Neural cell (in vitro differentiated cells): ENCODE data around the gene MAGI2. TPM values are rescaled to one million over a fixed set of nuclear protein-coding genes. Genes with fewer than 3 reads are reported as not detected.

ENCODE experiments used
- H2AFZ ChIP-seq: fragments of 200-600, 300-800 bp; sonication (generic), shearing (Covaris generic); 2 replicates; pipeline ENCODE4 v1.6.0; 2014; ENCODE audit warnings: low read depth, mild to moderate bottlenecking, antibody characterized with exemption, low read length, moderate library complexity
- H3F3A ChIP-seq: fragments of 200-600 bp; shearing (Covaris generic); 2 replicates; pipeline ENCODE4 v1.6.1; 2016; ENCODE audit warnings: mild to moderate bottlenecking, moderate library complexity, mixed read lengths, antibody characterized with exemption, low read length; ENCODE audit not compliant: insufficient read depth, poor library complexity, severe bottlenecking
- H3K27ac ChIP-seq: fragments of 200-600, 300-800 bp; sonication (generic), shearing (Covaris generic); 2 replicates; pipeline ENCODE4 v1.5.1; 2014; ENCODE audit warnings: mild to moderate bottlenecking, low read length, moderate library complexity
- H3K27me3 ChIP-seq: fragments of 300-800, 200-600 bp; sonication (generic), shearing (Covaris generic); 2 replicates; pipeline ENCODE4 v1.6.0; 2014; ENCODE audit warnings: mild to moderate bottlenecking, low read depth, low read length, moderate library complexity; ENCODE audit not compliant: insufficient read depth
- H3K36me3 ChIP-seq: fragments of 300-800, 200-600 bp; sonication (generic), shearing (Covaris generic); 2 replicates; pipeline ENCODE4 v1.5.1; 2014; ENCODE audit warnings: mild to moderate bottlenecking, antibody characterized with exemption, low read length, moderate library complexity; ENCODE audit not compliant: insufficient read depth
- H3K4me2 ChIP-seq: fragments of 300-800, 200-600 bp; sonication (generic), shearing (Covaris generic); 2 replicates; pipeline ENCODE4 v1.6.0; 2014; ENCODE audit warnings: mild to moderate bottlenecking, low read length
- H3K4me3 ChIP-seq: fragments of 300-800, 200-600 bp; sonication (generic), shearing (Covaris generic); 2 replicates; pipeline ENCODE4 v1.5.1; 2014; ENCODE audit warnings: mild to moderate bottlenecking, low read length, moderate library complexity
- H3K79me2 ChIP-seq: fragments of 200-600 bp; shearing (Covaris generic); replicated peaks from 2 replicates; pipeline ENCODE4 v1.6.0; 2014; ENCODE audit warnings: mild to moderate bottlenecking, low read length, moderate library complexity; ENCODE audit not compliant: insufficient read depth
- H3K9ac ChIP-seq: fragments of 300-800, 200-600 bp; sonication (generic), shearing (Covaris generic); 2 replicates; pipeline ENCODE4 v1.6.1; 2016; ENCODE audit warnings: mild to moderate bottlenecking, low read length, mixed read lengths
- H3K9me2 ChIP-seq: fragments of 200-600 bp; shearing (Covaris generic); 2 replicates; pipeline ENCODE4 v1.6.1; 2016; ENCODE audit warnings: mild to moderate bottlenecking, low read length, mixed read lengths; ENCODE audit not compliant: insufficient read depth
- H3K9me3 ChIP-seq: fragments of 200-600, 300-800 bp; sonication (generic), shearing (Covaris generic); 2 replicates; pipeline ENCODE4 v1.6.1; 2016; ENCODE audit warnings: mild to moderate bottlenecking, mixed run types, low read length, moderate library complexity, mixed read lengths
- H4K20me1 ChIP-seq: fragments of 200-600 bp; shearing (Covaris generic); 2 replicates; pipeline ENCODE4 v1.6.1; 2016; ENCODE audit warnings: mild to moderate bottlenecking, mixed run types; ENCODE audit not compliant: insufficient read depth
- EP300 ChIP-seq: fragments of 450-650 bp; conservative IDR thresholded peaks from 2 replicates; pipeline ENCODE4 v1.6.1; 2014; ENCODE audit warnings: antibody characterized with exemption, mild to moderate bottlenecking, moderate library complexity; ENCODE audit not compliant: poor library complexity, severe bottlenecking
- EZH2 ChIP-seq: fragments of 200-600, 300-800 bp; shearing (Covaris generic), sonication (generic); IDR thresholded peaks from 2 replicates; pipeline ENCODE4 v1.6.1; 2014; ENCODE audit warnings: antibody characterized with exemption, low read length, borderline replicate concordance, mild to moderate bottlenecking; ENCODE audit not compliant: insufficient read depth, poor library complexity, severe bottlenecking
- MXI1 ChIP-seq: fragments of 450-650 bp; conservative IDR thresholded peaks from 2 replicates; pipeline ENCODE4 v1.6.1; 2014; ENCODE audit warnings: antibody characterized with exemption, mild to moderate bottlenecking; ENCODE audit not compliant: poor library complexity, severe bottlenecking
- POLR2AphosphoS5 ChIP-seq: IDR thresholded peaks from 2 replicates; pipeline ENCODE4 v1.6.1; 2012
- RAD21 ChIP-seq: fragments of 450-650 bp; conservative IDR thresholded peaks from 2 replicates; pipeline ENCODE4 v1.6.1; 2014; ENCODE audit warnings: antibody characterized with exemption, mild to moderate bottlenecking, moderate library complexity
- SMC3 ChIP-seq: fragments of 450-650 bp; conservative IDR thresholded peaks from 2 replicates; pipeline ENCODE4 v1.6.1; 2014; ENCODE audit warnings: antibody characterized with exemption, mild to moderate bottlenecking, moderate library complexity; ENCODE audit not compliant: poor library complexity
- TAF1 ChIP-seq: IDR thresholded peaks from 2 replicates; pipeline ENCODE4 v1.6.1; 2012; ENCODE audit warnings: low read depth
- polyA plus RNA-seq: library from polyadenylated mRNA; depleted of rRNA; stranded (reverse); fragments of >200 nt; gene quantifications from 2 replicates; pipeline ENCODE4 v1.2.3, GENCODE V29; 2014
- TF ChIP-seq, protein P1 (sequence below): IDR thresholded peaks from 2 replicates; pipeline ENCODE4 v1.6.1; 2012; ENCODE audit warnings: borderline replicate concordance
- TF ChIP-seq, protein P2 (sequence below): fragments of 450-650 bp; IDR thresholded peaks from 2 replicates; pipeline ENCODE4 v1.5.1; 2014; ENCODE audit warnings: antibody characterized with exemption, mild to moderate bottlenecking, moderate library complexity; ENCODE audit not compliant: poor library complexity, severe bottlenecking

The MAGI2 gene
- polyA plus RNA-seq, 1 donor from 2014 or later = 19.3 TPM

DNA sequence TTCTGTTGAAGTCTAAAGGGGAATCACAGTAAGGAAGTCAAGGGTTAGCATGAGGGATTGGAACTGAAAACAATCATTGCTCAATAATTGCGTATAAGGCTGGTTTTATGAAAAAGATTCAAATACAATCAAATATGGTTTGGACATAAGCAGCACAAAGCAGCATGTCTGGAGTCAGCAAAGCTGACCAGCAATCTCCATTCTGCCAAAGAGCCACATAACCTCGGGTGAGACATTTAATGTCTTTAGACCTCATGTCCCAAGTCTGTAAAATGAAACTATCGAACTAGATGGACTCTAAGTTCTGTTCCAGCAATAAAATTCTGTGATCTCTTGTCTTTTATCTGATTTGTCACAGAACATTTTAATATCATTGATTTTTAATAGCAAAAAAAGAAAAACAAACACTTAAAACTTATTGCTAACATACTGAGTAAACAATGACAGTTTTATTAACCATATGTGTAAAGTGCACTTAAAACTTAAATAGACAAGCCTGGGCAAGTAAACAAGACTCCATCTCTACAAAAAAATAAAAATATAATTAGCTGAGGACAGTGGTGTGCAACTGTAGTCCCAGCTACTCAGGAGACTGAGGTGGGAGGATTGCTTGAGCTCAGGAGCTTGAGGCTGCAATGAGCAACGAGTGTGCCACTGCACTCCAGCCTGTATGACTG, 217.0 kb downstream of the MAGI2 start:
- Histone ChIP-seq H3K9me2 (no peaks in the 10 kb centered on the region), H3K79me2 (no peaks in the 10 kb centered on the region), H3K36me3 (no peaks in the 10 kb centered on the region), H3K9me3 (no peaks in the 10 kb centered on the region), H3K4me2 (no peak overlapping the region), H3K27me3 (no peaks in the 10 kb centered on the region), H3K9ac (no peak overlapping the region), H3F3A (no peaks in the 10 kb centered on the region), H3K27ac (no peak overlapping the region), H3K4me3 (no peak overlapping the region), H2AFZ (no peak overlapping the region), H4K20me1 (no peaks in the 10 kb centered on the region)
- TF ChIP-seq RAD21 (no peak), EZH2 (no peak), EP300 (no peak), SMC3 (no peak), TAF1 (no peak)
- TF ChIP-seq, protein P1, sequence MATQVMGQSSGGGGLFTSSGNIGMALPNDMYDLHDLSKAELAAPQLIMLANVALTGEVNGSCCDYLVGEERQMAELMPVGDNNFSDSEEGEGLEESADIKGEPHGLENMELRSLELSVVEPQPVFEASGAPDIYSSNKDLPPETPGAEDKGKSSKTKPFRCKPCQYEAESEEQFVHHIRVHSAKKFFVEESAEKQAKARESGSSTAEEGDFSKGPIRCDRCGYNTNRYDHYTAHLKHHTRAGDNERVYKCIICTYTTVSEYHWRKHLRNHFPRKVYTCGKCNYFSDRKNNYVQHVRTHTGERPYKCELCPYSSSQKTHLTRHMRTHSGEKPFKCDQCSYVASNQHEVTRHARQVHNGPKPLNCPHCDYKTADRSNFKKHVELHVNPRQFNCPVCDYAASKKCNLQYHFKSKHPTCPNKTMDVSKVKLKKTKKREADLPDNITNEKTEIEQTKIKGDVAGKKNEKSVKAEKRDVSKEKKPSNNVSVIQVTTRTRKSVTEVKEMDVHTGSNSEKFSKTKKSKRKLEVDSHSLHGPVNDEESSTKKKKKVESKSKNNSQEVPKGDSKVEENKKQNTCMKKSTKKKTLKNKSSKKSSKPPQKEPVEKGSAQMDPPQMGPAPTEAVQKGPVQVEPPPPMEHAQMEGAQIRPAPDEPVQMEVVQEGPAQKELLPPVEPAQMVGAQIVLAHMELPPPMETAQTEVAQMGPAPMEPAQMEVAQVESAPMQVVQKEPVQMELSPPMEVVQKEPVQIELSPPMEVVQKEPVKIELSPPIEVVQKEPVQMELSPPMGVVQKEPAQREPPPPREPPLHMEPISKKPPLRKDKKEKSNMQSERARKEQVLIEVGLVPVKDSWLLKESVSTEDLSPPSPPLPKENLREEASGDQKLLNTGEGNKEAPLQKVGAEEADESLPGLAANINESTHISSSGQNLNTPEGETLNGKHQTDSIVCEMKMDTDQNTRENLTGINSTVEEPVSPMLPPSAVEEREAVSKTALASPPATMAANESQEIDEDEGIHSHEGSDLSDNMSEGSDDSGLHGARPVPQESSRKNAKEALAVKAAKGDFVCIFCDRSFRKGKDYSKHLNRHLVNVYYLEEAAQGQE = no peak
- TF ChIP-seq, protein P2, sequence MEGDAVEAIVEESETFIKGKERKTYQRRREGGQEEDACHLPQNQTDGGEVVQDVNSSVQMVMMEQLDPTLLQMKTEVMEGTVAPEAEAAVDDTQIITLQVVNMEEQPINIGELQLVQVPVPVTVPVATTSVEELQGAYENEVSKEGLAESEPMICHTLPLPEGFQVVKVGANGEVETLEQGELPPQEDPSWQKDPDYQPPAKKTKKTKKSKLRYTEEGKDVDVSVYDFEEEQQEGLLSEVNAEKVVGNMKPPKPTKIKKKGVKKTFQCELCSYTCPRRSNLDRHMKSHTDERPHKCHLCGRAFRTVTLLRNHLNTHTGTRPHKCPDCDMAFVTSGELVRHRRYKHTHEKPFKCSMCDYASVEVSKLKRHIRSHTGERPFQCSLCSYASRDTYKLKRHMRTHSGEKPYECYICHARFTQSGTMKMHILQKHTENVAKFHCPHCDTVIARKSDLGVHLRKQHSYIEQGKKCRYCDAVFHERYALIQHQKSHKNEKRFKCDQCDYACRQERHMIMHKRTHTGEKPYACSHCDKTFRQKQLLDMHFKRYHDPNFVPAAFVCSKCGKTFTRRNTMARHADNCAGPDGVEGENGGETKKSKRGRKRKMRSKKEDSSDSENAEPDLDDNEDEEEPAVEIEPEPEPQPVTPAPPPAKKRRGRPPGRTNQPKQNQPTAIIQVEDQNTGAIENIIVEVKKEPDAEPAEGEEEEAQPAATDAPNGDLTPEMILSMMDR = no peak

DNA sequence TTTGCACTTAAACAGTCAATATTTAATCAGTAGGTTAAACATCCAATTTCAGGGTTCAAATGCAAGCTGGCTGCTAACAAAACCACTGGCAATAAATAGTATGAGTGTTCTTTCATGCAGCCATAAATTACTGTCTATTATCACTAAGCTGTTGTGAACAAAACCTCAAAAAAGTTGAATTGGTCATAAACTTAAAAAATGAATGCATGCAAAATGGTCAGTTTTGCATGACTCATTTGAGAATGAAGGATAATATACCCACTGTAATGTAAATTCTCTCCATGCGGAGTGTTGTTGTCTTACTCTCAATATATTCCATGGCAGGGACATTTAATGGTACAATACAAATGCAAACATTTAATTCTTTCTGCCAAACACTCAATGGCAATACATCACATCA, 226.4 kb downstream of the MAGI2 start:
- no peaks in the 10 kb centered on the region for H3K36me3 ChIP-seq
- H3K9ac ChIP-seq = no peak overlapping the region
- no peak overlapping the region for H2AFZ ChIP-seq
- no peaks in the 10 kb centered on the region for H3K9me3 ChIP-seq
- H3K9me2 ChIP-seq = no peaks in the 10 kb centered on the region
- no peak overlapping the region for H3K27ac ChIP-seq
- no peak for TF ChIP-seq SMC3
- TF ChIP-seq EZH2 = no peak
- no peak for TF ChIP-seq EP300
- TF ChIP-seq, protein P2 = no peak
- TF ChIP-seq, protein P1 = no peak
- TF ChIP-seq MXI1 = no peak
- no peak for TF ChIP-seq RAD21
- no peak for TF ChIP-seq POLR2AphosphoS5
- no peak for TF ChIP-seq TAF1
- H4K20me1 ChIP-seq = no peaks in the 10 kb centered on the region
- no peaks in the 10 kb centered on the region for H3K27me3 ChIP-seq
- no peak overlapping the region for H3K4me2 ChIP-seq
- no peaks in the 10 kb centered on the region for H3F3A ChIP-seq
- H3K4me3 ChIP-seq = no peak overlapping the region
- H3K79me2 ChIP-seq = no peaks in the 10 kb centered on the region
